ENCODE data around the gene TOX3. TPM values are rescaled to one million over a fixed set of nuclear protein-coding genes. Genes with fewer than 3 reads are reported as not detected.

TOX3 gene
- total RNA-seq, 1 donor from 2014 or later = 8.5 TPM

DNA sequence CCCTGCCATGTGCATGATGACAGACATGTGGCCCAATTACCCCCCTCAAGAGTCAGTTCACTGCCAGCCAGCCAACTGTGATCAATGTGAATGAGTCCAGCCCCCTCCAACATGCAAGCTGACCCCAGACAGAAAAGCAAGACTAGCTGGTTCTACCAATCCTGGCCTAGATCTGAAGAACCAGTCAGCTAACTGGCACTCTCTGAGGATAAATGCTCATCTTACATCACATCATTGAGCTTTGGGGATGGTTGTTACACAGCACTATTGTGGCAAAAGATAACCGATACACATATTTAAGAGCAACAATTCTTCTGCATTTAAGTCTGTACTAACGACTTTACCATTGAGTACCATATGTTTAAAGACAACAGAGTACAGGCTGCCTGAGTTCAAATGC is 106.7 kb downstream of the TOX3 start:
- H3K36me3 Mint-ChIP-seq (ENCODE audit: low read depth, unreplicated experiment) = peaks cover 7% of the 10 kb centered on the region
- peaks cover 1% of the 10 kb centered on the region for H3K27me3 Mint-ChIP-seq (ENCODE audit: unreplicated experiment)
- no peaks in the 10 kb centered on the region for H3K4me1 Mint-ChIP-seq (ENCODE audit: unreplicated experiment)
- DNase-seq (ENCODE audit: low spot score) = no peak
- H3K9me3 Mint-ChIP-seq (ENCODE audit: unreplicated experiment) = no peaks in the 10 kb centered on the region
- H3K27ac Mint-ChIP-seq (ENCODE audit: unreplicated experiment) = no peak overlapping the region
- TF ChIP-seq, protein P1, sequence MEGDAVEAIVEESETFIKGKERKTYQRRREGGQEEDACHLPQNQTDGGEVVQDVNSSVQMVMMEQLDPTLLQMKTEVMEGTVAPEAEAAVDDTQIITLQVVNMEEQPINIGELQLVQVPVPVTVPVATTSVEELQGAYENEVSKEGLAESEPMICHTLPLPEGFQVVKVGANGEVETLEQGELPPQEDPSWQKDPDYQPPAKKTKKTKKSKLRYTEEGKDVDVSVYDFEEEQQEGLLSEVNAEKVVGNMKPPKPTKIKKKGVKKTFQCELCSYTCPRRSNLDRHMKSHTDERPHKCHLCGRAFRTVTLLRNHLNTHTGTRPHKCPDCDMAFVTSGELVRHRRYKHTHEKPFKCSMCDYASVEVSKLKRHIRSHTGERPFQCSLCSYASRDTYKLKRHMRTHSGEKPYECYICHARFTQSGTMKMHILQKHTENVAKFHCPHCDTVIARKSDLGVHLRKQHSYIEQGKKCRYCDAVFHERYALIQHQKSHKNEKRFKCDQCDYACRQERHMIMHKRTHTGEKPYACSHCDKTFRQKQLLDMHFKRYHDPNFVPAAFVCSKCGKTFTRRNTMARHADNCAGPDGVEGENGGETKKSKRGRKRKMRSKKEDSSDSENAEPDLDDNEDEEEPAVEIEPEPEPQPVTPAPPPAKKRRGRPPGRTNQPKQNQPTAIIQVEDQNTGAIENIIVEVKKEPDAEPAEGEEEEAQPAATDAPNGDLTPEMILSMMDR (IDR thresholded peaks at IDR 0.05; ENCODE audit: unreplicated experiment) = no peak
- H3K4me3 Mint-ChIP-seq (ENCODE audit: unreplicated experiment) = no peak overlapping the region

DNA sequence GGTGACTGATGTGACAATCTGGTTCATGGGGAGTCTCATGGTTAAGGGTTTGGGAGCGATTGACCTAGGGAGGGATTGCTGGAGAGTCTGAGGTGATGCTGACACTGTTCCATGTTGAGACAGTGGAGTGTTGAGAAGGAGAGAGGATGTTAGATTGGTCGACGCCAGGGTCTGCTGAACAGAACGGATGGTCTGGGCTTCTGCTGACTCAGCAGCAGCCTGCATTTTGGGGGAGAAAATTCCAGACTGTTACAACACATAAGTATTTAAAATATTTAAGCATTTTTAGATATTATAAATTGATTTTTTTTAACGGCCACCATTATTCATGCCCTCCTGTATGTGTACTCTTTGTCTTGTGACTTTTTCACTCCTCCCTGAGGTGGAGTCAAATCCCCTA is 107.2 kb downstream of the TOX3 start:
- Mint-ChIP-seq H3K9me3 (ENCODE audit: unreplicated experiment) (no peaks in the 10 kb centered on the region), H3K36me3 (ENCODE audit: low read depth, unreplicated experiment) (peaks cover 7% of the 10 kb centered on the region), H3K27ac (ENCODE audit: unreplicated experiment) (no peak overlapping the region), H3K4me3 (ENCODE audit: unreplicated experiment) (no peak overlapping the region), H3K27me3 (ENCODE audit: unreplicated experiment) (peaks cover 1% of the 10 kb centered on the region), H3K4me1 (ENCODE audit: unreplicated experiment) (no peaks in the 10 kb centered on the region)
- TF ChIP-seq, protein P1 (IDR thresholded peaks at IDR 0.05; ENCODE audit: unreplicated experiment) = no peak
- DNase-seq (ENCODE audit: low spot score) = no peak

DNA sequence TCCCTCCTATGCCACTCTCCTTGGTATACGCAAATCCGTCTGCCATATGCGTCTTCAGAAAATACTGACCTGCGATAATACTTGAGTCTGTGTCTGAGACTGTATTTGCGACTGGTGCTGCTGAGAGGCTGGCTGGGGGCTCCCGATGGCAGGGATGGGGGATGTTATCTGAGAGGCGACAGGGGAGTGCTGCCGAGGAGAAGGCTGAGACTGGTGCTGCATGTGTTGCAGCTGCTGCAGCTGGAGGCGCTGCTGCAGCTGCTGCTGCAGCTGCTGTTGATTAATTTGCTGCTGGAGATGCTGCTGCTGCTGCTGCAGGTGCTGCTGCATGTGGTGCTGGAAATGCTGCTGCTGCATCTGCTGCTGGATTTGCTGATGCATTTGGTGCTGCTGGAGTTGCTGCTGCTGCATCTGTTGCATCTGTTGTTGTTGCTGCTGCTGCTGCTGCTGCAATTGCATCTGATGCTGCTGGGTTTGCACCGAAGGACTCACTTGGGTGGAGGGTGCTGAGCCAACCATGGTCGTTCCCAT is 107.7 kb downstream of the TOX3 start:
- Mint-ChIP-seq H3K27me3 (ENCODE audit: unreplicated experiment) (peaks cover 3% of the 10 kb centered on the region), H3K9me3 (ENCODE audit: unreplicated experiment) (no peaks in the 10 kb centered on the region), H3K4me3 (ENCODE audit: unreplicated experiment) (no peak overlapping the region), H3K36me3 (ENCODE audit: low read depth, unreplicated experiment) (peaks cover 7% of the 10 kb centered on the region), H3K27ac (ENCODE audit: unreplicated experiment) (no peak overlapping the region), H3K4me1 (ENCODE audit: unreplicated experiment) (no peaks in the 10 kb centered on the region)
- TF ChIP-seq, protein P1 (IDR thresholded peaks at IDR 0.05; ENCODE audit: unreplicated experiment) = no peak
- DNase-seq (ENCODE audit: low spot score) = no peak

DNA sequence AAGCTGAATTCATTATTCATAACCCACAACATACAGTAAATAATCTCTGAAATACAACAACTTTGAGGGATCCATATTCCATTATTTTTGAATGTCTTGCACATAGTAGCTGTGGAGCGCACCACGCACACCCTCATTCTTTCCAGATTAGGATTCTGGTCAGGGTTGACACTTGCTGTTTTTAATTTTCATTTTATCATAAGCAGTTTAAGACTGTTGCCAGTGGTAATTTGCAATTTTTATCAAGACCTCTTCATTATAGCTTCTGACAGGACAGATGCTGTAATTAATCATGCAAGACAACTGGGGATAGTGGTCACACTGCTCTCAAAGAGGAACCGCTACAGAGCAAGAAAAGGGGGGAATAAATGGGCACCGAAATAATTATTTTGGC is 109.7 kb downstream of the TOX3 start:
- no peak overlapping the region for H3K27ac Mint-ChIP-seq (ENCODE audit: unreplicated experiment)
- H3K9me3 Mint-ChIP-seq (ENCODE audit: unreplicated experiment) = no peaks in the 10 kb centered on the region
- no peaks in the 10 kb centered on the region for H3K4me1 Mint-ChIP-seq (ENCODE audit: unreplicated experiment)
- H3K27me3 Mint-ChIP-seq (ENCODE audit: unreplicated experiment) = peaks cover 3% of the 10 kb centered on the region
- TF ChIP-seq, protein P1 (IDR thresholded peaks at IDR 0.05; ENCODE audit: unreplicated experiment) = no peak
- peaks cover 7% of the 10 kb centered on the region for H3K36me3 Mint-ChIP-seq (ENCODE audit: low read depth, unreplicated experiment)
- no peak overlapping the region for H3K4me3 Mint-ChIP-seq (ENCODE audit: unreplicated experiment)
- no peak for DNase-seq (ENCODE audit: low spot score)

DNA sequence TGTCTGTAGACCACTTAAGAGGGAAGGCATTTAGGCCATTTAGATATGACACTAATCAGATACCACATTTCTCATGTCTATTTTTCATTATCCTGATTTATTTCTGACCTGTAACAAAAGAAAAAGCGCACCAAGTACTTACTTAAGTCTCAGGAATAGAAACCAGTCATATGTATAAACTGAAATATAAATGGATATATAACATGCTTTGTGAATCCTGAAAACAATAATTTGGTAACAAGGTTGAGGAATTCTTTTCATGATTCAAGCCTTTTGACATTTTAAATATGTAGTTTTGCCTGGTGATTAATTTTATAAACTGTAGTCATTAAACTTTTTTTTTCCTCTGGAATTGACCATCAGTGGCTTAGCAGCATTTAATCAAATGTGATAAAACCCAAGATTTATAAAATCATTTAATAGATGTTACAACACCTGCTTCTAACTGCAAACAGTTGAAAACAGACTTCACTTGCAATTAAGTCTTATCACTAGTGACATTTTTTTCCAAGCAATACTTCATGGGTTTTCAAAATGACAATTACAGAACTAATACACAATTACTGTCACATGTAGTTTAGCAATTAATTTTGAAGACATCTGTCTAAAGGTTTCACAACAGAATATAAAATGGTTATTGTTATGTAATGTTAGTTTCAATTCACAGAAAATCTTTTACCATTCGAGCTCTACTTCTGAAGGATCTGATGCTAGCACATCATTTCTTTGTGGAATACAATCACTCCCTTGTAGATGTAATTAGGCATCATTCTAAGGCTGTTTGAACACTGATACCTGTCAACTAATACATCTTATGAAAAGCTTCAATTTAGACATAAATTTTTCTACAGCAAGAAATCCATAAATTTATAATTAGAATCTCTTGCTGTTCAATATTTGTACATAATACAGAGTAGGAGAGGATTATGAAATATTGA is 110.3 kb downstream of the TOX3 start:
- H3K27ac Mint-ChIP-seq (ENCODE audit: unreplicated experiment) = no peak overlapping the region
- TF ChIP-seq, protein P1 (IDR thresholded peaks at IDR 0.05; ENCODE audit: unreplicated experiment) = no peak
- H3K4me3 Mint-ChIP-seq (ENCODE audit: unreplicated experiment) = no peak overlapping the region
- H3K27me3 Mint-ChIP-seq (ENCODE audit: unreplicated experiment) = peaks cover 3% of the 10 kb centered on the region
- DNase-seq (ENCODE audit: low spot score) = no peak
- H3K36me3 Mint-ChIP-seq (ENCODE audit: low read depth, unreplicated experiment) = peaks cover 7% of the 10 kb centered on the region
- H3K4me1 Mint-ChIP-seq (ENCODE audit: unreplicated experiment) = no peaks in the 10 kb centered on the region
- H3K9me3 Mint-ChIP-seq (ENCODE audit: unreplicated experiment) = no peaks in the 10 kb centered on the region

All from endothelial cell (in vitro differentiated cells).